ENCODE data around the gene BCL2L12.

- no peak for TF ChIP-seq TOX (CRISPR knock-in tag; IDR thresholded peaks at IDR 0.05; ENCODE audit: borderline replicate concordance)
- TF ChIP-seq PATZ1 (CRISPR knock-in tag; IDR thresholded peaks at IDR 0.05; ENCODE audit: borderline replicate concordance), result no peak
- no peak for TF ChIP-seq ZNF70 (CRISPR knock-in tag; IDR thresholded peaks at IDR 0.05)
- no peak for TF ChIP-seq ZNF565 (CRISPR knock-in tag; conservative IDR thresholded peaks at IDR 0.05; ENCODE audit: low read depth)
- TF ChIP-seq ZFP3 (CRISPR knock-in tag; IDR thresholded peaks at IDR 0.05), result no peak
- TF ChIP-seq TSHZ2 (CRISPR knock-in tag; IDR thresholded peaks at IDR 0.05), result no peak
- TF ChIP-seq RARB (CRISPR knock-in tag; IDR thresholded peaks at IDR 0.05), result no peak
- no peak for TF ChIP-seq GLIS3 (CRISPR knock-in tag; IDR thresholded peaks at IDR 0.05)
- no peak for TF ChIP-seq ARNTL (CRISPR knock-in tag; IDR thresholded peaks at IDR 0.05; ENCODE audit: borderline replicate concordance, low read depth)
- TF ChIP-seq POU6F1 (CRISPR knock-in tag; IDR thresholded peaks at IDR 0.05; ENCODE audit: borderline replicate concordance, low read depth), result no peak
- TF ChIP-seq CREB5 (CRISPR knock-in tag; IDR thresholded peaks at IDR 0.05; ENCODE audit: low read depth), result no peak
- no peak for TF ChIP-seq ZNF8 (CRISPR knock-in tag; IDR thresholded peaks at IDR 0.05)
These were observed 39.5 kb upstream of the BCL2L12 start for GRCh38 chr19:49626226-49626625.
